ENCODE measurements around the gene PLCB1.
"Not testable (repeated sequence)": the region's sequence is repeated elsewhere in the genome, so short reads cannot be mapped to it uniquely, and the experiment has no call there.

Gene PLCB1

GRCh38 chr20:8807480-8808201 lies 675.6 kb downstream of the PLCB1 start:
- H3K4me3 ChIP-seq (ENCODE audit: low read depth in 1 of 2, low read length in 2 of 2): no peak overlapping the region
- H3K4me1 ChIP-seq (ENCODE audit: control insufficient read depth in 1 of 2, insufficient read depth in 2 of 2, low read length in 2 of 2): peaks cover 0 to 5% of the 10 kb centered on the region in 2 donors
- no peak overlapping the region for H3K27ac ChIP-seq (ENCODE audit: low read length)
- H3K36me3 ChIP-seq (ENCODE audit: control insufficient read depth in 1 of 2, insufficient read depth in 2 of 2, low read length in 2 of 2): peaks cover 0 to 5% of the 10 kb centered on the region in 2 donors
- H3K27me3 ChIP-seq (ENCODE audit: low read depth, low read length): no peaks in the 10 kb centered on the region
- H3K9me3 ChIP-seq (ENCODE audit: control insufficient read depth in 1 of 2, low read length in 2 of 2): no peaks in the 10 kb centered on the region

- Histone ChIP-seq H3K27ac (ENCODE audit: low read length) (no peak overlapping the region), H3K9me3 (ENCODE audit: control insufficient read depth in 1 of 2, low read length in 2 of 2) (no peaks in the 10 kb centered on the region), H3K27me3 (ENCODE audit: low read depth, low read length) (no peaks in the 10 kb centered on the region), H3K4me3 (ENCODE audit: low read depth in 1 of 2, low read length in 2 of 2) (no peak overlapping the region), H3K4me1 (ENCODE audit: control insufficient read depth in 1 of 2, insufficient read depth in 2 of 2, low read length in 2 of 2) (peaks cover 0 to 5% of the 10 kb centered on the region in 2 donors), H3K36me3 (ENCODE audit: control insufficient read depth in 1 of 2, insufficient read depth in 2 of 2, low read length in 2 of 2) (peaks cover 0 to 5% of the 10 kb centered on the region in 2 donors)
Observed at GRCh38 chr20:8808202-8808535, 676.1 kb downstream of the PLCB1 start.

- no peaks in the 10 kb centered on the region for H3K9me3 ChIP-seq (ENCODE audit: control insufficient read depth in 1 of 2, low read length in 2 of 2)
- no peaks in the 10 kb centered on the region for H3K27me3 ChIP-seq (ENCODE audit: low read depth, low read length)
- peaks cover 0 to 5% of the 10 kb centered on the region in 2 donors for H3K4me1 ChIP-seq (ENCODE audit: control insufficient read depth in 1 of 2, insufficient read depth in 2 of 2, low read length in 2 of 2)
- H3K27ac ChIP-seq (ENCODE audit: low read length): no peak overlapping the region
- H3K36me3 ChIP-seq (ENCODE audit: control insufficient read depth in 1 of 2, insufficient read depth in 2 of 2, low read length in 2 of 2): no peaks in the 10 kb centered on the region
- no peak overlapping the region for H3K4me3 ChIP-seq (ENCODE audit: low read depth in 1 of 2, low read length in 2 of 2)
Observed at GRCh38 chr20:8809107-8809953, 677.3 kb downstream of the PLCB1 start.

- Histone ChIP-seq H3K4me3 (ENCODE audit: low read depth in 1 of 2, low read length in 2 of 2) (no peak overlapping the region), H3K4me1 (ENCODE audit: control insufficient read depth in 1 of 2, insufficient read depth in 2 of 2, low read length in 2 of 2) (peaks cover 0 to 5% of the 10 kb centered on the region in 2 donors), H3K36me3 (ENCODE audit: control insufficient read depth in 1 of 2, insufficient read depth in 2 of 2, low read length in 2 of 2) (no peaks in the 10 kb centered on the region), H3K9me3 (ENCODE audit: control insufficient read depth in 1 of 2, low read length in 2 of 2) (no peaks in the 10 kb centered on the region), H3K27ac (ENCODE audit: low read length) (no peak overlapping the region), H3K27me3 (ENCODE audit: low read depth, low read length) (no peaks in the 10 kb centered on the region)
Observed at GRCh38 chr20:8811801-8812594, 679.9 kb downstream of the PLCB1 start.

GRCh38 chr20:8812817-8813216 lies 680.8 kb downstream of the PLCB1 start:
- H3K4me1 ChIP-seq (ENCODE audit: control insufficient read depth in 1 of 2, insufficient read depth in 2 of 2, low read length in 2 of 2): peaks cover 0 to 4% of the 10 kb centered on the region in 2 donors
- no peak overlapping the region for H3K4me3 ChIP-seq (ENCODE audit: low read depth in 1 of 2, low read length in 2 of 2)
- H3K36me3 ChIP-seq (ENCODE audit: control insufficient read depth in 1 of 2, insufficient read depth in 2 of 2, low read length in 2 of 2): no peaks in the 10 kb centered on the region
- no peak overlapping the region for H3K27ac ChIP-seq (ENCODE audit: low read length)
- H3K27me3 ChIP-seq (ENCODE audit: low read depth, low read length): no peaks in the 10 kb centered on the region
- H3K9me3 ChIP-seq (ENCODE audit: control insufficient read depth in 1 of 2, low read length in 2 of 2): no peaks in the 10 kb centered on the region

GRCh38 chr20:8815208-8815607 lies 683.1 kb downstream of the PLCB1 start:
- Histone ChIP-seq H3K4me3 (ENCODE audit: low read depth in 1 of 2, low read length in 2 of 2) (no peak overlapping the region), H3K9me3 (ENCODE audit: control insufficient read depth in 1 of 2, low read length in 2 of 2) (no peaks in the 10 kb centered on the region), H3K4me1 (ENCODE audit: control insufficient read depth in 1 of 2, insufficient read depth in 2 of 2, low read length in 2 of 2) (no peaks in the 10 kb centered on the region), H3K36me3 (ENCODE audit: control insufficient read depth in 1 of 2, insufficient read depth in 2 of 2, low read length in 2 of 2) (no peaks in the 10 kb centered on the region), H3K27me3 (ENCODE audit: low read depth, low read length) (no peaks in the 10 kb centered on the region), H3K27ac (ENCODE audit: low read length) (no peak overlapping the region)

GRCh38 chr20:8829256-8829655 lies 697.2 kb downstream of the PLCB1 start:
- H3K4me3 ChIP-seq (ENCODE audit: low read depth in 1 of 2, low read length in 2 of 2): no peak overlapping the region
- no peak overlapping the region for H3K27ac ChIP-seq (ENCODE audit: low read length)
- no peaks in the 10 kb centered on the region for H3K27me3 ChIP-seq (ENCODE audit: low read depth, low read length)
- no peaks in the 10 kb centered on the region for H3K9me3 ChIP-seq (ENCODE audit: control insufficient read depth in 1 of 2, low read length in 2 of 2)
- H3K36me3 ChIP-seq (ENCODE audit: control insufficient read depth in 1 of 2, insufficient read depth in 2 of 2, low read length in 2 of 2): no peaks in the 10 kb centered on the region
- no peaks in the 10 kb centered on the region for H3K4me1 ChIP-seq (ENCODE audit: control insufficient read depth in 1 of 2, insufficient read depth in 2 of 2, low read length in 2 of 2)

- not testable (repeated sequence) for H3K27me3 ChIP-seq (ENCODE audit: low read depth, low read length); H3K36me3 ChIP-seq (ENCODE audit: control insufficient read depth in 1 of 2, insufficient read depth in 2 of 2, low read length in 2 of 2); H3K9me3 ChIP-seq (ENCODE audit: control insufficient read depth in 1 of 2, low read length in 2 of 2); H3K4me1 ChIP-seq (ENCODE audit: control insufficient read depth in 1 of 2, insufficient read depth in 2 of 2, low read length in 2 of 2); H3K4me3 ChIP-seq (ENCODE audit: low read depth in 1 of 2, low read length in 2 of 2); H3K27ac ChIP-seq (ENCODE audit: low read length)
Observed at GRCh38 chr20:8834294-8834693, 702.2 kb downstream of the PLCB1 start.

- Histone ChIP-seq H3K36me3 (ENCODE audit: control insufficient read depth in 1 of 2, insufficient read depth in 2 of 2, low read length in 2 of 2) (no peaks in the 10 kb centered on the region), H3K4me3 (ENCODE audit: low read depth in 1 of 2, low read length in 2 of 2) (no peak overlapping the region), H3K27ac (ENCODE audit: low read length) (no peak overlapping the region), H3K9me3 (ENCODE audit: control insufficient read depth in 1 of 2, low read length in 2 of 2) (no peaks in the 10 kb centered on the region), H3K4me1 (ENCODE audit: control insufficient read depth in 1 of 2, insufficient read depth in 2 of 2, low read length in 2 of 2) (no peaks in the 10 kb centered on the region), H3K27me3 (ENCODE audit: low read depth, low read length) (no peaks in the 10 kb centered on the region)
Observed at GRCh38 chr20:8834851-8835250, 702.8 kb downstream of the PLCB1 start.

- Histone ChIP-seq H3K4me3 (ENCODE audit: low read depth in 1 of 2, low read length in 2 of 2) (no peak overlapping the region), H3K36me3 (ENCODE audit: control insufficient read depth in 1 of 2, insufficient read depth in 2 of 2, low read length in 2 of 2) (no peaks in the 10 kb centered on the region), H3K9me3 (ENCODE audit: control insufficient read depth in 1 of 2, low read length in 2 of 2) (no peaks in the 10 kb centered on the region), H3K4me1 (ENCODE audit: control insufficient read depth in 1 of 2, insufficient read depth in 2 of 2, low read length in 2 of 2) (no peaks in the 10 kb centered on the region), H3K27ac (ENCODE audit: low read length) (no peak overlapping the region), H3K27me3 (ENCODE audit: low read depth, low read length) (no peaks in the 10 kb centered on the region)
Observed at GRCh38 chr20:8837396-8837795, 705.3 kb downstream of the PLCB1 start.

- no peaks in the 10 kb centered on the region for H3K9me3 ChIP-seq (ENCODE audit: control insufficient read depth in 1 of 2, low read length in 2 of 2)
- no peaks in the 10 kb centered on the region for H3K27me3 ChIP-seq (ENCODE audit: low read depth, low read length)
- no peak overlapping the region for H3K4me3 ChIP-seq (ENCODE audit: low read depth in 1 of 2, low read length in 2 of 2)
- no peaks in the 10 kb centered on the region for H3K36me3 ChIP-seq (ENCODE audit: control insufficient read depth in 1 of 2, insufficient read depth in 2 of 2, low read length in 2 of 2)
- H3K27ac ChIP-seq (ENCODE audit: low read length): no peak overlapping the region
- H3K4me1 ChIP-seq (ENCODE audit: control insufficient read depth in 1 of 2, insufficient read depth in 2 of 2, low read length in 2 of 2): no peaks in the 10 kb centered on the region
Observed at GRCh38 chr20:8842525-8842924, 710.5 kb downstream of the PLCB1 start.
